ENCODE measurements around the gene RAB24.

DNA sequence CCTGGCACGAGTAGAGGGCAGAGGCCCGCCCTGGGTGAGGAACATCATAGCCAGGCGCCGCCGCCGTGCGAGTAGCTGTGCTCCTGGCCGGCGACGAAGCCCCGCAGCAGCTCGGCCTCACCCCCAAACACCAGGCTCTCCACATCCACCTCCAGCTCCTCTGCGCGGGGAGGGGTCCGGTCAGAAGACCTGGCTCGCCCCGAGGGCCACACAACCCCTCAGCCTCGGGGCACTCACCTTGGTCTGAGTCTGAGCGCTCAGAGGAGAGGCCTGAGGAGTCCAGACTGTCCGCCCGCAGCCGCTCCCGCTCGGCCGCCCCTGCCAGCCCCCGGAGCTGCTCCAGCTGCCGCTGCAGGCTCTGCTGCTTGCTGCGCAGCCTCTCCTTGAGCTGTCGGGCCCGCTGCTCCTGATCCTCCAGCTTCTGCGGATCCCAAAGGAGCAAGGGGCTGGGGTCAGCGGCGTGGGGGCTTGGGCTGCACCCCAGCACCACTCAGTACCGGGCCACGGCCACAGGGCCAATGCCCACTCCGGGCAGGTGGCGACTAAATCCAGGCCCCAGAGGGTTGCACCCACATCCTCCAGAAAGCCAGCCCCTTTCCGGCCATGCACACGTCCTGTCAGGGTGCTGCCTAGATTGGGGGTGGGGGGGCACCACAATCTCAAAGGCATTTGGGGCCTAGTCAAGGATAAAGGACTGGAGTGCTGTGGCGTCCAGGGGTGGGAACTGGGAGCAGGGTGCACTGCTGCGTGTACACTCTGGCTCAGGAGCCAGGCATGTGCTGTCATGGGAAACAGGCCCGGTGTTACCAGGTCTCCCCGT is 4.2 kb upstream of the RAB24 start:
- TF ChIP-seq, protein P1, sequence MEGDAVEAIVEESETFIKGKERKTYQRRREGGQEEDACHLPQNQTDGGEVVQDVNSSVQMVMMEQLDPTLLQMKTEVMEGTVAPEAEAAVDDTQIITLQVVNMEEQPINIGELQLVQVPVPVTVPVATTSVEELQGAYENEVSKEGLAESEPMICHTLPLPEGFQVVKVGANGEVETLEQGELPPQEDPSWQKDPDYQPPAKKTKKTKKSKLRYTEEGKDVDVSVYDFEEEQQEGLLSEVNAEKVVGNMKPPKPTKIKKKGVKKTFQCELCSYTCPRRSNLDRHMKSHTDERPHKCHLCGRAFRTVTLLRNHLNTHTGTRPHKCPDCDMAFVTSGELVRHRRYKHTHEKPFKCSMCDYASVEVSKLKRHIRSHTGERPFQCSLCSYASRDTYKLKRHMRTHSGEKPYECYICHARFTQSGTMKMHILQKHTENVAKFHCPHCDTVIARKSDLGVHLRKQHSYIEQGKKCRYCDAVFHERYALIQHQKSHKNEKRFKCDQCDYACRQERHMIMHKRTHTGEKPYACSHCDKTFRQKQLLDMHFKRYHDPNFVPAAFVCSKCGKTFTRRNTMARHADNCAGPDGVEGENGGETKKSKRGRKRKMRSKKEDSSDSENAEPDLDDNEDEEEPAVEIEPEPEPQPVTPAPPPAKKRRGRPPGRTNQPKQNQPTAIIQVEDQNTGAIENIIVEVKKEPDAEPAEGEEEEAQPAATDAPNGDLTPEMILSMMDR (IDR thresholded peaks at IDR 0.05; ENCODE audit: insufficient read depth, low read length, poor library complexity, severe bottlenecking): no peak
- no peak for TF ChIP-seq EZH2phosphoT487 (conservative IDR thresholded peaks at IDR 0.05; ENCODE audit: low read length)

Data from SU-DHL-6 (cell line).